Neuronal stem cell (in vitro differentiated cells): ENCODE results near the gene PRUNE2.

Experiments
- DNase-seq: peaks from one replicate; pipeline ENCODE4 v3.0.0-alpha.2; 2013; ENCODE audit warnings: low spot score
- H2AFZ ChIP-seq: one replicate; pipeline ENCODE4 v1.6.1; 2013; ENCODE audit warnings: mild to moderate bottlenecking, low read length, inconsistent platforms
- H2AK5ac ChIP-seq: 2 replicates; pipeline ENCODE4 v1.6.1; 2013; ENCODE audit warnings: low read depth, mild to moderate bottlenecking, inconsistent platforms, low read length, moderate library complexity, mixed read lengths
- H2BK120ac ChIP-seq: 2 replicates; pipeline ENCODE4 v1.6.1; 2013; ENCODE audit warnings: low read depth, mild to moderate bottlenecking, inconsistent platforms, low read length, moderate library complexity, mixed read lengths
- H2BK12ac ChIP-seq: one replicate; pipeline ENCODE4 v1.6.1; 2013; ENCODE audit warnings: low read length, inconsistent platforms
- H2BK15ac ChIP-seq: 2 replicates; pipeline ENCODE4 v1.6.1; 2013; ENCODE audit warnings: mild to moderate bottlenecking, low read length, inconsistent platforms, mixed read lengths
- H2BK5ac ChIP-seq: one replicate; pipeline ENCODE4 v1.6.1; 2013; ENCODE audit warnings: inconsistent platforms, mild to moderate bottlenecking, low read length, moderate library complexity
- H3K14ac ChIP-seq: one replicate; pipeline ENCODE4 v1.6.1; 2013; ENCODE audit warnings: low read length, inconsistent platforms
- H3K18ac ChIP-seq: 2 replicates; pipeline ENCODE4 v1.6.1; 2013; ENCODE audit warnings: low read length, inconsistent platforms
- H3K23ac ChIP-seq: 2 replicates; pipeline ENCODE4 v1.6.1; 2013; ENCODE audit warnings: low read depth, mild to moderate bottlenecking, mixed read lengths, low read length, inconsistent platforms; ENCODE audit not compliant: poor library complexity
- H3K27ac ChIP-seq: replicated peaks from 3 replicates; pipeline ENCODE4 v1.5.1; 2013; ENCODE audit warnings: low read length, inconsistent platforms
- H3K27me3 ChIP-seq, 3 experiments: 2 replicates each; pipeline ENCODE4 v1.6.1; 2013; ENCODE audit warnings: low read length in 3 of 3, mild to moderate bottlenecking in 2 of 3, inconsistent platforms in 1 of 3, low read depth in 1 of 3, mixed read lengths in 1 of 3, moderate library complexity in 1 of 3; ENCODE audit not compliant: control insufficient read depth in 3 of 3, insufficient read depth in 3 of 3
- H3K36me3 ChIP-seq, 2 donors: replicated peaks in 1 of 2; 2 replicates each; pipeline ENCODE4 v1.6.1; 2013; ENCODE audit warnings: low read length in 2 of 2; ENCODE audit not compliant: control insufficient read depth in 2 of 2, insufficient read depth in 2 of 2
- H3K4ac ChIP-seq: 2 replicates; pipeline ENCODE4 v1.6.1; 2013; ENCODE audit warnings: inconsistent platforms, mild to moderate bottlenecking, low read length, moderate library complexity
- H3K4me1 ChIP-seq, 2 donors: 1 replicate in 1 of 2; 2 replicates in 1 of 2; pipeline ENCODE4 v1.6.1; 2013; ENCODE audit warnings: low read length in 2 of 2, low read depth in 1 of 2; ENCODE audit not compliant: control insufficient read depth in 2 of 2, insufficient read depth in 1 of 2
- H3K4me2 ChIP-seq: one replicate; pipeline ENCODE4 v1.6.1; 2013; ENCODE audit warnings: mild to moderate bottlenecking, low read length, inconsistent platforms; ENCODE audit not compliant: insufficient read depth, poor library complexity, severe bottlenecking
- H3K4me3 ChIP-seq, 2 donors: 2 replicates each; pipeline ENCODE4 v1.5.1; 2013; ENCODE audit warnings: low read length in 2 of 2, mild to moderate bottlenecking in 2 of 2, inconsistent platforms in 1 of 2, moderate library complexity in 1 of 2
- H3K79me1 ChIP-seq: one replicate; pipeline ENCODE4 v1.6.1; 2013; ENCODE audit warnings: low read depth, mild to moderate bottlenecking, inconsistent platforms, low read length, moderate library complexity
- H3K9ac ChIP-seq: one replicate; pipeline ENCODE4 v1.6.1; 2013; ENCODE audit warnings: mild to moderate bottlenecking, low read depth, low read length, inconsistent platforms; ENCODE audit not compliant: poor library complexity
- H3K9me3 ChIP-seq, 2 donors: replicated peaks in 1 of 2; 2 replicates each; pipeline versions ENCODE3 to v1.6.1; 2013; ENCODE audit warnings: low read length in 2 of 2, mild to moderate bottlenecking in 2 of 2, inconsistent platforms in 1 of 2, low read depth in 1 of 2, mixed read lengths in 1 of 2, moderate library complexity in 1 of 2; ENCODE audit not compliant: control insufficient read depth in 2 of 2, insufficient read depth in 1 of 2
- H4K8ac ChIP-seq: one replicate; pipeline ENCODE4 v1.6.1; 2013; ENCODE audit warnings: low read depth, mild to moderate bottlenecking, inconsistent platforms, low read length, moderate library complexity
- H4K91ac ChIP-seq: one replicate; pipeline ENCODE4 v1.6.1; 2013; ENCODE audit warnings: low read length, low read depth, mild to moderate bottlenecking, inconsistent platforms; ENCODE audit not compliant: poor library complexity
- WGBS, 2 donors: extraction: QIAGEN DNeasy Blood & Tissue Kit; methylation state at CpG; one replicate each; pipeline ENCODE4 v1.1.7; 2013; ENCODE audit warnings: missing lambda C conversion rate in 2 of 2, mixed read lengths in 1 of 2; ENCODE audit not compliant: insufficient read length in 2 of 2, insufficient replicate concordance in 1 of 2; ENCODE audit errors: extremely low coverage in 2 of 2; 5-methylcytosine and 5-hydroxymethylcytosine counted together

Gene PRUNE2

DNA sequence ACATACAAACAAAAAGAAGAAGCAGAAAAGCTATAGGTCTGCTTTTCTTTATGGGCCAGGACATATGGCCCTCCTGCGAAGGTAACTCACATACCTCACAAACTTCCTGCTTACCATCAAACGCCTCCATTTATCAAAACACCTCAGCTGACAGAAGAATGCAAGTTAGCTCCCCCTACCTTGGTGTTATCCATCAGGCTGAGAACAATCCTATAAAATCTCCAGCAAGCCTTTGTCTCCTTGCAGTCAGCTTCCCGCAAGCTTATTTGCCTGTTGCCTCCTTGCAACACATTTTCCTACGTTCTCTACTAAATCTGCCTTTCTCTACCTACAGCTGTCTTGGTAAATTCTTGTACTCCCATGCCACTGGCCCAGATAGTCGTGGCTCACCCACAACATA is 164.4 kb downstream of the PRUNE2 start:
- Histone ChIP-seq H3K4me3 (no peak overlapping the region), H4K91ac (no peak overlapping the region), H2BK12ac (no peak overlapping the region), H3K27me3 (no peaks in the 10 kb centered on the region), H4K8ac (no peak overlapping the region), H2BK15ac (no peak overlapping the region), H3K79me1 (no peaks in the 10 kb centered on the region), H2AK5ac (no peak overlapping the region), H2BK5ac (no peak overlapping the region), H3K4me2 (no peak overlapping the region), H3K14ac (no peak overlapping the region), H2BK120ac (no peak overlapping the region), H3K9me3 (peaks cover 0 to 2% of the 10 kb centered on the region in 2 donors), H3K4me1 (no peaks in the 10 kb centered on the region), H3K27ac (no peak overlapping the region), H3K36me3 (no peaks in the 10 kb centered on the region), H3K18ac (no peak overlapping the region), H3K9ac (no peak overlapping the region), H3K4ac (no peak overlapping the region), H2AFZ (no peak overlapping the region), H3K23ac (no peak overlapping the region)
- no CpG with 5 or more reads among the region's 5 CpGs for WGBS, 2 donors
- DNase-seq = no peak

DNA sequence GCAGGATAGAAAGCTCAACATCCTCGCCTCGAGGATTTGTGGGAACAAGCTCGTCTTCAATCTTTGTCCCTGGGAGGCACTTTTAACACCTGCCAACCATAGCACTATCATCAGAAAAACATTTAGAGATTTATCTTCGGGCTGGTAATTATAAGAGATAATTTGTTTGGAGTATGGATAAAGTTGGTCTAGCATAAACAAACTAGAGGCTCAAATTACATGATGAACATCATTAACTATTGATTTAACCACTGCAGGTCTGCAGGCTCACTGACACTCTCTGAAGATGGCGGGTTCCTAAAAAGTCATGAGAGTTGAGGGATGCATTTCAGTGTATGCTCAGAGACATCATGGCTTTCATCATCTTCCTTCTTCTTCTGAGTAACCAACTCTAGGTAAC is 167.5 kb downstream of the PRUNE2 start:
- H3K4me3 ChIP-seq = no peak overlapping the region
- H4K8ac ChIP-seq = no peak overlapping the region
- no peak overlapping the region for H3K9ac ChIP-seq
- no peak overlapping the region for H2BK15ac ChIP-seq
- no peak overlapping the region for H3K27ac ChIP-seq
- H3K9me3 ChIP-seq = no peaks in the 10 kb centered on the region
- H3K36me3 ChIP-seq = no peaks in the 10 kb centered on the region
- H3K18ac ChIP-seq = no peak overlapping the region
- no peaks in the 10 kb centered on the region for H3K79me1 ChIP-seq
- no peak overlapping the region for H4K91ac ChIP-seq
- H3K4me2 ChIP-seq = no peak overlapping the region
- H2BK12ac ChIP-seq = no peak overlapping the region
- H3K23ac ChIP-seq = no peak overlapping the region
- no peak overlapping the region for H2BK120ac ChIP-seq
- no CpG with 5 or more reads among the region's 5 CpGs for WGBS, 2 donors
- no peaks in the 10 kb centered on the region for H3K4me1 ChIP-seq
- no peak overlapping the region for H3K14ac ChIP-seq
- no peak overlapping the region for H2AFZ ChIP-seq
- no peak for DNase-seq
- H2AK5ac ChIP-seq = no peak overlapping the region
- no peak overlapping the region for H2BK5ac ChIP-seq
- H3K27me3 ChIP-seq = no peaks in the 10 kb centered on the region
- H3K4ac ChIP-seq = no peak overlapping the region

DNA sequence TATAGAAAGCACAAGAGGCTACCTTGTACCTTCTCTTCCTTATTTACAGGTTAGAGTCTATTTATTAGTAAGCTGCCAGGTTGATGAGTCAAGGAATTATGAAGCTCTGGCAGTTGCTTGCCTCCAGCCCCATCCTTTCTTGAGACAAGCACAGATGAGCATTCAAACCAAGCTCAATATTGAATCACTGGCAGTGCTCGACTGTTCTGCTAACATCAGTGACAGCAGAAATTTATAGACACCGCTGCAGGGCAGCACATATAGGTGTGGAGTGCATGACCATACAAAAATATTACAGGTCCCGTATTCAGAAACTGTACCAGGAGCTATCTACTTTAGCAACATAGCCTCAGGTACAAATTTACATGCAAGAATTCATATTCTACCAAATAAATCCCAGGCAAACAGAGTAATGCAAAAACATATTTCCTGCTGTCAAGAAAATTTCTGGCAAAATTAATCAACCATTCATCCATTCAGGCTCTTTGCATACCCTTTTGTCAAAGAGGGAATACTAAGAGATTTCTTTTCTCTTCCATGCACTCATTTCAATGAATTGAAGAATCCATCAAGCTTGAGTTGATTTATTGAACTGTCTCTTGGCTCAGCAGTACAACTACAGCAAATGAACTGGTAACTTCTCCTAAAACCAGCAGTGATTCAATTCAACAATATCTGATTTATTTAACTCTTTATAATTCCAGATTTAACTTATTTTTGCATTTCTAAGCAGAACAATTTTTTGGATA is 168.6 kb downstream of the PRUNE2 start:
- H3K27ac ChIP-seq = no peak overlapping the region
- H4K8ac ChIP-seq = no peak overlapping the region
- no peak overlapping the region for H3K9ac ChIP-seq
- no peak overlapping the region for H3K18ac ChIP-seq
- no peaks in the 10 kb centered on the region for H3K9me3 ChIP-seq
- no peak overlapping the region for H3K4me2 ChIP-seq
- H3K4ac ChIP-seq = no peak overlapping the region
- no peak overlapping the region for H3K4me3 ChIP-seq
- H3K79me1 ChIP-seq = no peaks in the 10 kb centered on the region
- no peaks in the 10 kb centered on the region for H3K36me3 ChIP-seq
- no peak overlapping the region for H2AK5ac ChIP-seq
- H2BK12ac ChIP-seq = no peak overlapping the region
- no peak overlapping the region for H3K23ac ChIP-seq
- H2BK5ac ChIP-seq = no peak overlapping the region
- DNase-seq = no peak
- H2AFZ ChIP-seq = no peak overlapping the region
- no peak overlapping the region for H2BK120ac ChIP-seq
- H2BK15ac ChIP-seq = no peak overlapping the region
- H4K91ac ChIP-seq = no peak overlapping the region
- H3K14ac ChIP-seq = no peak overlapping the region
- no peaks in the 10 kb centered on the region for H3K27me3 ChIP-seq
- no peaks in the 10 kb centered on the region for H3K4me1 ChIP-seq
- no CpG with 5 or more reads among the region's 3 CpGs for WGBS, 2 donors

DNA sequence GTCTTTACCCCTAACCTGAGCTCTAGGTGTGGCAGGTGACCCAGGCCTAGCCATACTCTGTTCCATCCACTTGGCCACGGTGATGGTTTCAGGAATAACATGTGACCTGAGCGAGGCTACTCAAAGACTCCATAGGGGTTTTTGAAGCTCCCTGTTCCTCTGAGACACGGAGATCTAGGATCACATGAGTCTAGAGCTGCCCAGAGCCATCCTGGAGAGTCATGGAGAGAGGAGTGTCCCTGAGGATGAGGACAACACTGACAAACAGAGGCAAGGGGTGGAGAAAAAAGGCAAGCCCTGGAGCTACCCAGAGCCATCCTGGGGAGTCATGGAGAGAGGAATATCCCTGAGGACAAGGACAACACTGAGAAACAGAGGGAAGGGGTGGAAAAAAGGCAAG is 171.2 kb downstream of the PRUNE2 start:
- no peak overlapping the region for H3K4ac ChIP-seq
- no peak overlapping the region for H3K23ac ChIP-seq
- no peak overlapping the region for H2AK5ac ChIP-seq
- no CpG with 5 or more reads among the region's 3 CpGs for WGBS, 2 donors
- no peak overlapping the region for H3K14ac ChIP-seq
- H2AFZ ChIP-seq = no peak overlapping the region
- H3K4me2 ChIP-seq = no peak overlapping the region
- H3K4me3 ChIP-seq = no peak overlapping the region
- H3K79me1 ChIP-seq = no peaks in the 10 kb centered on the region
- no peak overlapping the region for H2BK15ac ChIP-seq
- H3K36me3 ChIP-seq = no peaks in the 10 kb centered on the region
- no peak overlapping the region for H3K18ac ChIP-seq
- no peak overlapping the region for H3K27ac ChIP-seq
- no peak overlapping the region for H3K9ac ChIP-seq
- no peak overlapping the region for H2BK5ac ChIP-seq
- H4K91ac ChIP-seq = no peak overlapping the region
- no peak overlapping the region for H4K8ac ChIP-seq
- no peaks in the 10 kb centered on the region for H3K27me3 ChIP-seq
- H3K9me3 ChIP-seq = no peaks in the 10 kb centered on the region
- H2BK12ac ChIP-seq = no peak overlapping the region
- DNase-seq = no peak
- no peak overlapping the region for H2BK120ac ChIP-seq
- H3K4me1 ChIP-seq = no peaks in the 10 kb centered on the region
